Measurements from ENCODE around the gene SPO11.

Gene SPO11

GRCh38 chr20:57329608-57330221, at the start of gene SPO11:
Gene SPO11 (plus strand): TSS chr20:57329803. CDS start chr20:57329868, 65 bp downstream.
- DNase-seq: no peak

GRCh38 chr20:57280221-57280620, 49.4 kb upstream of the SPO11 start:
- DNase-seq: no peak

GRCh38 chr20:57281900-57282299, 47.7 kb upstream of the SPO11 start:
- no peak for DNase-seq

- no peak for DNase-seq
Measured at GRCh38 chr20:57282670-57283361, 46.8 kb upstream of the SPO11 start.

- no peak for DNase-seq
Measured at GRCh38 chr20:57283860-57284259, 45.7 kb upstream of the SPO11 start.

GRCh38 chr20:57287007-57287880, 42.4 kb upstream of the SPO11 start:
- DNase-seq: no peak

- no peak for DNase-seq
Measured at GRCh38 chr20:57287901-57288300, 41.7 kb upstream of the SPO11 start.

- DNase-seq: no peak
Measured at GRCh38 chr20:57288651-57289277, 40.8 kb upstream of the SPO11 start.

- no peak for DNase-seq
Measured at GRCh38 chr20:57289391-57290177, 40.0 kb upstream of the SPO11 start.

GRCh38 chr20:57290178-57290484, 39.5 kb upstream of the SPO11 start:
- no peak for DNase-seq

GRCh38 chr20:57291003-57291402, 38.6 kb upstream of the SPO11 start:
- no peak for DNase-seq

- no peak for DNase-seq
Measured at GRCh38 chr20:57291694-57292093, 37.9 kb upstream of the SPO11 start.

GRCh38 chr20:57292611-57293010, 37.0 kb upstream of the SPO11 start:
- no peak for DNase-seq

- no peak for DNase-seq
Measured at GRCh38 chr20:57293995-57294394, 35.6 kb upstream of the SPO11 start.

GRCh38 chr20:57294550-57294949, 35.1 kb upstream of the SPO11 start:
- no peak for DNase-seq

GRCh38 chr20:57298457-57298856, 31.1 kb upstream of the SPO11 start:
- no peak for DNase-seq

GRCh38 chr20:57301026-57301425, 28.6 kb upstream of the SPO11 start:
- DNase-seq: no peak

GRCh38 chr20:57306747-57307146, 22.9 kb upstream of the SPO11 start:
- no peak for DNase-seq

GRCh38 chr20:57308451-57309271, 20.9 kb upstream of the SPO11 start:
- no peak for DNase-seq

GRCh38 chr20:57309544-57310115, 20.0 kb upstream of the SPO11 start:
- DNase-seq: no peak

- no peak for DNase-seq
Measured at GRCh38 chr20:57310821-57311514, 18.6 kb upstream of the SPO11 start.
